Measurements from ENCODE around the gene MRPL48.
A peak's percentile ranks its signal among the peaks of the same experiment; 100 is the strongest.

GRCh38 chr11:73876424-73877310 is 89.0 kb downstream of the MRPL48 start, which contains the start of the genes COA4 and PAAF1:
- no peak for TF ChIP-seq TEAD4 (CRISPR knock-in tag; IDR thresholded peaks at IDR 0.05)
- TF ChIP-seq GABPB1 (CRISPR knock-in tag; IDR thresholded peaks at IDR 0.05) = no peak
- no peak for TF ChIP-seq CTCF (IDR thresholded peaks at IDR 0.05)
- no peak for TF ChIP-seq ZNF425 (CRISPR knock-in tag; conservative IDR thresholded peaks at IDR 0.05)
- TF ChIP-seq, protein P1, sequence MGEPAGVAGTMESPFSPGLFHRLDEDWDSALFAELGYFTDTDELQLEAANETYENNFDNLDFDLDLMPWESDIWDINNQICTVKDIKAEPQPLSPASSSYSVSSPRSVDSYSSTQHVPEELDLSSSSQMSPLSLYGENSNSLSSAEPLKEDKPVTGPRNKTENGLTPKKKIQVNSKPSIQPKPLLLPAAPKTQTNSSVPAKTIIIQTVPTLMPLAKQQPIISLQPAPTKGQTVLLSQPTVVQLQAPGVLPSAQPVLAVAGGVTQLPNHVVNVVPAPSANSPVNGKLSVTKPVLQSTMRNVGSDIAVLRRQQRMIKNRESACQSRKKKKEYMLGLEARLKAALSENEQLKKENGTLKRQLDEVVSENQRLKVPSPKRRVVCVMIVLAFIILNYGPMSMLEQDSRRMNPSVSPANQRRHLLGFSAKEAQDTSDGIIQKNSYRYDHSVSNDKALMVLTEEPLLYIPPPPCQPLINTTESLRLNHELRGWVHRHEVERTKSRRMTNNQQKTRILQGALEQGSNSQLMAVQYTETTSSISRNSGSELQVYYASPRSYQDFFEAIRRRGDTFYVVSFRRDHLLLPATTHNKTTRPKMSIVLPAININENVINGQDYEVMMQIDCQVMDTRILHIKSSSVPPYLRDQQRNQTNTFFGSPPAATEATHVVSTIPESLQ (CRISPR knock-in tag; IDR thresholded peaks at IDR 0.05) = no peak
- no peak for TF ChIP-seq ESRRA (CRISPR knock-in tag; IDR thresholded peaks at IDR 0.05; ENCODE audit: borderline replicate concordance)
- no peak for TF ChIP-seq IRF2 (CRISPR knock-in tag; IDR thresholded peaks at IDR 0.05; ENCODE audit: borderline replicate concordance, low read depth)
- TF ChIP-seq RELA (CRISPR knock-in tag; IDR thresholded peaks at IDR 0.05; ENCODE audit: borderline replicate concordance) = no peak
- TF ChIP-seq CREM (CRISPR knock-in tag; IDR thresholded peaks at IDR 0.05) = 0 out of 2 replicates have a peak, but pooled peaks have one; percentile 25
